Activated B cell treated with CpG ODN at 0.5 μM for 24 hours (primary cell): ENCODE data around the gene TMCO4. TPM values are rescaled to one million over a fixed set of nuclear protein-coding genes. Genes with fewer than 3 reads are reported as not detected.

ENCODE experiments used
- ATAC-seq: fragments of 200-7000 bp; cut with Tn5 transposase; one replicate; pipeline ENCODE4 v1.10.0; 2021; ENCODE audit warnings: low read depth, mild to moderate bottlenecking, moderate library complexity
- CTCF ChIA-PET: fragments of 350-600 bp; sonication (Branson Sonifier 250); formaldehyde crosslinking; loops from one replicate; lab custom pipeline; 2021; ENCODE audit warnings: antibody characterized with exemption; lab: Charles Lee
- POLR2A ChIA-PET: fragments of 350-600 bp; sonication (Branson Sonifier 250); formaldehyde crosslinking; loops from one replicate; lab custom pipeline; 2021; ENCODE audit warnings: antibody characterized with exemption; lab: Charles Lee
- DNase-seq: peaks from one replicate; pipeline ENCODE4 v3.0.0; 2022
- H3K27ac Mint-ChIP-seq: one replicate; pipeline ENCODE4 v1.8.0; 2020; ENCODE audit warnings: mixed read lengths
- H3K27me3 Mint-ChIP-seq: one replicate; pipeline ENCODE4 v1.8.0; 2021; ENCODE audit warnings: mixed read lengths
- H3K36me3 Mint-ChIP-seq: one replicate; pipeline ENCODE4 v1.8.0; 2021; ENCODE audit warnings: low read depth, mixed read lengths
- H3K4me1 Mint-ChIP-seq: one replicate; pipeline ENCODE4 v1.8.0; 2021; ENCODE audit warnings: mixed read lengths
- H3K4me3 Mint-ChIP-seq: one replicate; pipeline ENCODE4 v1.8.0; 2020; ENCODE audit warnings: mild to moderate bottlenecking, mixed read lengths
- H3K9me3 Mint-ChIP-seq: one replicate; pipeline ENCODE4 v1.8.0; 2020; ENCODE audit warnings: mixed read lengths
- CTCF ChIP-seq: fragments of 200-600 bp; IDR thresholded peaks from one replicate; pipeline ENCODE4 v1.8.0; 2022; ENCODE audit warnings: antibody characterized with exemption, mild to moderate bottlenecking
- intact Hi-C: fragments of 100-400 bp; cut with micrococcal nuclease; formaldehyde crosslinking; loops from one replicate; pipeline ENCODE4 v1.15.1; 2024
- total RNA-seq: library from RNA; stranded (reverse); gene quantifications from 2 replicates; pipeline ENCODE4 v1.2.3, GENCODE V29; 2022

The TMCO4 gene
- total RNA-seq, 1 donor from 2014 or later = 22.3 TPM

GRCh38 chr1:19771350-19771749, 28.4 kb downstream of the TMCO4 start:
- ChIA-PET POLR2A (no interaction called here), CTCF (interaction anchor here (1.0 kb wide), 1 partner anchor 9 kb away, joined by 4 read pairs; no protein-coding TSS in a partner anchor)
- Mint-ChIP-seq H3K27ac (no peak overlapping the region), H3K4me3 (no peak overlapping the region), H3K9me3 (no peaks in the 10 kb centered on the region), H3K27me3 (no peaks in the 10 kb centered on the region), H3K36me3 (peaks cover 64% of the 10 kb centered on the region), H3K4me1 (no peaks in the 10 kb centered on the region)
- ATAC-seq = no peak
- DNase-seq = no peak
- no peak for TF ChIP-seq CTCF
- intact Hi-C loops = no loop called here

GRCh38 chr1:19770436-19771190, 29.1 kb downstream of the TMCO4 start:
- Mint-ChIP-seq H3K27me3 (no peaks in the 10 kb centered on the region), H3K36me3 (peaks cover 61% of the 10 kb centered on the region), H3K27ac (no peak overlapping the region), H3K9me3 (no peaks in the 10 kb centered on the region), H3K4me1 (no peaks in the 10 kb centered on the region), H3K4me3 (no peak overlapping the region)
- DNase-seq (no peak), ATAC-seq (no peak)
- ChIA-PET POLR2A (no interaction called here), CTCF (interaction anchor here (1.0 kb wide), 1 partner anchor 8 kb away, joined by 4 read pairs; no protein-coding TSS in a partner anchor)
- intact Hi-C loops = no loop called here
- no peak for TF ChIP-seq CTCF

- intact Hi-C loops = no loop called here
- POLR2A ChIA-PET = no interaction called here
- ATAC-seq (no peak), DNase-seq (no peak)
- H3K27ac Mint-ChIP-seq = no peak overlapping the region
- peaks cover 6% of the 10 kb centered on the region for H3K4me1 Mint-ChIP-seq
- no peak for TF ChIP-seq CTCF
- CTCF ChIA-PET = no interaction called here
- no peaks in the 10 kb centered on the region for H3K27me3 Mint-ChIP-seq
- H3K36me3 Mint-ChIP-seq = peaks cover 59% of the 10 kb centered on the region
- no peak overlapping the region for H3K4me3 Mint-ChIP-seq
- H3K9me3 Mint-ChIP-seq = no peaks in the 10 kb centered on the region
Observed at GRCh38 chr1:19769211-19769932, 30.3 kb downstream of the TMCO4 start.

GRCh38 chr1:19768353-19769210, 31.1 kb downstream of the TMCO4 start:
- TF ChIP-seq CTCF = no peak
- ChIA-PET CTCF (no interaction called here), POLR2A (no interaction called here)
- intact Hi-C loops = no loop called here
- H3K27me3 Mint-ChIP-seq = no peaks in the 10 kb centered on the region
- H3K4me3 Mint-ChIP-seq = no peak overlapping the region
- no peaks in the 10 kb centered on the region for H3K9me3 Mint-ChIP-seq
- DNase-seq (no peak), ATAC-seq (no peak)
- H3K36me3 Mint-ChIP-seq = peaks cover 53% of the 10 kb centered on the region
- peaks cover 6% of the 10 kb centered on the region for H3K4me1 Mint-ChIP-seq
- H3K27ac Mint-ChIP-seq = no peak overlapping the region
